Cardiac muscle cell (in vitro differentiated cells and primary cell): ENCODE results near the gene NT5DC2. TPM values are rescaled to one million over a fixed set of nuclear protein-coding genes. Genes with fewer than 3 reads are reported as not detected.

ENCODE experiments used
- DNase-seq, 2 donors: peaks; one replicate each; pipeline versions ENCODE4 v3.0.0 to v3.0.0-alpha.2; 2010 to 2017; ENCODE audit warnings: low read depth in 1 of 2, low spot score in 1 of 2
- H3K27ac ChIP-seq: fragments of 200-600 bp; sonication (generic); 2 replicates; pipeline ENCODE4 v1.5.1; 2016
- H3K27me3 ChIP-seq: fragments of 200-600 bp; sonication (generic); 2 replicates; pipeline ENCODE4 v1.6.0; 2016; ENCODE audit warnings: control low read depth
- H3K36me3 ChIP-seq: fragments of 200-600 bp; sonication (generic); 2 replicates; pipeline ENCODE4 v1.5.1; 2016; ENCODE audit warnings: control low read depth
- H3K4me1 ChIP-seq: fragments of 200-600 bp; sonication (generic); 2 replicates; pipeline ENCODE4 v1.8.1; 2017; ENCODE audit warnings: low read depth, mild to moderate bottlenecking, mixed run types
- H3K4me3 ChIP-seq: fragments of 200-600 bp; sonication (generic); 2 replicates; pipeline ENCODE4 v1.5.1; 2016; ENCODE audit warnings: mild to moderate bottlenecking
- H3K9me3 ChIP-seq: fragments of 200-600 bp; sonication (generic); 2 replicates; pipeline ENCODE4 v1.5.1; 2017; ENCODE audit warnings: low read depth, mild to moderate bottlenecking, control low read depth
- CTCF ChIP-seq: IDR thresholded peaks from 2 replicates; pipeline ENCODE4 v1.5.1; 2012; ENCODE audit warnings: low read depth, mild to moderate bottlenecking, low read length
- polyA plus RNA-seq: library from polyadenylated mRNA; unstranded; fragments of >200 nt; fragmentation: Nextera tagmentation; extraction: Ambion mirVana; gene quantifications from 2 replicates; pipeline ENCODE4 v1.2.1, GENCODE V29; 2016
- total RNA-seq: library from RNA; depleted of rRNA; stranded (reverse); fragments of >200 nt; gene quantifications from 2 replicates; pipeline ENCODE4 v1.2.3, GENCODE V29; 2016

Gene NT5DC2
- total RNA-seq (214 and 233 TPM in 2 replicates), polyA plus RNA-seq (113 and 120 TPM in 2 replicates)

- peaks cover 3% of the 10 kb centered on the region for H3K36me3 ChIP-seq
- peaks cover 25% of the 10 kb centered on the region for H3K4me1 ChIP-seq
- peak; percentile 83 to 90 for DNase-seq
- H3K27me3 ChIP-seq, result no peaks in the 10 kb centered on the region
- peak within 1 kb of the TSS; percentile 69 for H3K27ac ChIP-seq
- H3K4me3 ChIP-seq, result peak within 1 kb of the TSS; percentile 84
- H3K9me3 ChIP-seq, result no peaks in the 10 kb centered on the region
- no peak for TF ChIP-seq CTCF
Measured at GRCh38 chr3:52533623-52534280, at the start of gene NT5DC2. Gene NT5DC2, minus strand, starts transcription at chr3:52533857. Its CDS starts 120 bp downstream, at chr3:52533737.

- TF ChIP-seq CTCF, result no peak
- peak in 1 of 2 donors; percentile 14 for DNase-seq
- Histone ChIP-seq H3K4me3 (no peak overlapping the region), H3K36me3 (peaks cover 24% of the 10 kb centered on the region), H3K27ac (peak overlapping the region; percentile 51), H3K9me3 (no peaks in the 10 kb centered on the region), H3K27me3 (no peaks in the 10 kb centered on the region), H3K4me1 (no peaks in the 10 kb centered on the region)
Measured at GRCh38 chr3:52574056-52574965, 40.7 kb upstream of the NT5DC2 start.

- H3K36me3 ChIP-seq, result peaks cover 12% of the 10 kb centered on the region
- TF ChIP-seq CTCF, result no peak
Measured at GRCh38 chr3:52572221-52572620, 38.6 kb upstream of the NT5DC2 start.

GRCh38 chr3:52570076-52570475, 36.4 kb upstream of the NT5DC2 start:
- H3K27me3 ChIP-seq, result no peaks in the 10 kb centered on the region
- peaks cover 7% of the 10 kb centered on the region for H3K36me3 ChIP-seq
- DNase-seq, result no peak
- H3K4me1 ChIP-seq, result no peaks in the 10 kb centered on the region
- no peak overlapping the region for H3K27ac ChIP-seq
- TF ChIP-seq CTCF, result no peak
- H3K9me3 ChIP-seq, result no peaks in the 10 kb centered on the region
- H3K4me3 ChIP-seq, result no peak overlapping the region

More at GRCh38 chr3:52572221-52572620, 38.6 kb upstream of the NT5DC2 start:
- Histone ChIP-seq H3K4me1 (no peaks in the 10 kb centered on the region), H3K9me3 (no peaks in the 10 kb centered on the region), H3K4me3 (no peak overlapping the region), H3K27ac (no peak overlapping the region), H3K27me3 (no peaks in the 10 kb centered on the region)
- DNase-seq, result no peak

GRCh38 chr3:52568069-52568468, 34.4 kb upstream of the NT5DC2 start:
- no peak overlapping the region for H3K4me3 ChIP-seq
- no peaks in the 10 kb centered on the region for H3K27me3 ChIP-seq
- TF ChIP-seq CTCF, result no peak
- no peaks in the 10 kb centered on the region for H3K4me1 ChIP-seq
- no peak for DNase-seq
- no peaks in the 10 kb centered on the region for H3K9me3 ChIP-seq
- H3K36me3 ChIP-seq, result peaks cover 11% of the 10 kb centered on the region
- no peak overlapping the region for H3K27ac ChIP-seq
